ENCODE results near the gene TXNL4B. TPM values are rescaled to one million over a fixed set of nuclear protein-coding genes. Genes with fewer than 3 reads are reported as not detected.
A peak's percentile ranks its signal among the peaks of the same experiment; 100 is the strongest.

TXNL4B gene
- total RNA-seq, 1 donor from 2014 or later: 12.8 TPM

GRCh38 chr16:72094266-72094610 is 818 bp upstream of the TXNL4B start:
- peaks cover 38% of the 10 kb centered on the region for H4K20me1 ChIP-seq (ENCODE audit: insufficient read depth, low read length)
- peaks cover 9% of the 10 kb centered on the region for H3K4me1 ChIP-seq (ENCODE audit: insufficient read depth, low read length)
- H3K4me3 ChIP-seq (ENCODE audit: insufficient read depth, low read depth, low read length): peak overlapping the region; percentile 88
- Mint-ChIP-seq H3K36me3 (ENCODE audit: low read depth, unreplicated experiment) (peaks cover 6% of the 10 kb centered on the region), H3K9me3 (ENCODE audit: unreplicated experiment) (no peaks in the 10 kb centered on the region), H3K27ac (ENCODE audit: unreplicated experiment) (peak overlapping the region; percentile 94), H3K27me3 (ENCODE audit: low read depth, unreplicated experiment) (no peaks in the 10 kb centered on the region), H3K4me3 (ENCODE audit: unreplicated experiment) (peak overlapping the region; percentile 99), H3K4me1 (ENCODE audit: low read depth, unreplicated experiment) (peaks cover 16% of the 10 kb centered on the region)
- H3K9me3 ChIP-seq (ENCODE audit: insufficient read depth, low read depth, low read length): no peaks in the 10 kb centered on the region
- H3K27ac ChIP-seq (ENCODE audit: low read depth, low read length): peak overlapping the region; percentile 85
- DNase-seq (ENCODE audit: low read depth): no peak
- H3K79me2 ChIP-seq (ENCODE audit: insufficient read depth, low read length): peaks cover 74% of the 10 kb centered on the region
- H3K27me3 ChIP-seq (ENCODE audit: insufficient read depth, low read length): no peaks in the 10 kb centered on the region
- H3K4me2 ChIP-seq (ENCODE audit: low read length): peak overlapping the region; percentile 90
- TF ChIP-seq EZH2 (IDR thresholded peaks at IDR 0.05; ENCODE audit: insufficient read depth, low read length) (no peak), CTCF (IDR thresholded peaks at IDR 0.05; ENCODE audit: insufficient read depth, low read depth, low read length) (no peak)
- no peak for FAIRE-seq
- H3K9ac ChIP-seq (ENCODE audit: low read length): peak overlapping the region; percentile 92
- H2AFZ ChIP-seq (ENCODE audit: low read depth, low read length): peak overlapping the region; percentile 76
- peaks cover 24% of the 10 kb centered on the region for H3K36me3 ChIP-seq (ENCODE audit: insufficient read depth, low read length)

GRCh38 chr16:72092832-72093447 is 480 bp downstream of the TXNL4B start:
- peak; percentile 73 for DNase-seq (ENCODE audit: low read depth)
- no peaks in the 10 kb centered on the region for H3K27me3 Mint-ChIP-seq (ENCODE audit: low read depth, unreplicated experiment)
- peak overlapping the region; percentile 88 for H3K4me3 ChIP-seq (ENCODE audit: insufficient read depth, low read depth, low read length)

More at GRCh38 chr16:72092832-72093447, 480 bp downstream of the TXNL4B start:
- H3K9me3 Mint-ChIP-seq (ENCODE audit: unreplicated experiment): no peaks in the 10 kb centered on the region
- peak overlapping the region; percentile 99 for H3K4me3 Mint-ChIP-seq (ENCODE audit: unreplicated experiment)
- H3K9me3 ChIP-seq (ENCODE audit: insufficient read depth, low read depth, low read length): no peaks in the 10 kb centered on the region
- H3K36me3 ChIP-seq (ENCODE audit: insufficient read depth, low read length): peaks cover 29% of the 10 kb centered on the region
- peak overlapping the region; percentile 94 for H3K27ac Mint-ChIP-seq (ENCODE audit: unreplicated experiment)
- peaks cover 38% of the 10 kb centered on the region for H4K20me1 ChIP-seq (ENCODE audit: insufficient read depth, low read length)
- H3K27me3 ChIP-seq (ENCODE audit: insufficient read depth, low read length): no peaks in the 10 kb centered on the region
- peak overlapping the region; percentile 92 for H3K9ac ChIP-seq (ENCODE audit: low read length)
- H3K4me2 ChIP-seq (ENCODE audit: low read length): peak overlapping the region; percentile 90
- peaks cover 74% of the 10 kb centered on the region for H3K79me2 ChIP-seq (ENCODE audit: insufficient read depth, low read length)
- no peak for FAIRE-seq
- peaks cover 16% of the 10 kb centered on the region for H3K4me1 Mint-ChIP-seq (ENCODE audit: low read depth, unreplicated experiment)
- TF ChIP-seq EZH2 (IDR thresholded peaks at IDR 0.05; ENCODE audit: insufficient read depth, low read length): no peak
- no peak for TF ChIP-seq CTCF (IDR thresholded peaks at IDR 0.05; ENCODE audit: insufficient read depth, low read depth, low read length)
- peak overlapping the region; percentile 75 for H2AFZ ChIP-seq (ENCODE audit: low read depth, low read length)
- H3K27ac ChIP-seq (ENCODE audit: low read depth, low read length): peak overlapping the region; percentile 40
- peaks cover 9% of the 10 kb centered on the region for H3K4me1 ChIP-seq (ENCODE audit: insufficient read depth, low read length)
- H3K36me3 Mint-ChIP-seq (ENCODE audit: low read depth, unreplicated experiment): peaks cover 6% of the 10 kb centered on the region
